Measurements from ENCODE around the gene GFPT2.

Gene GFPT2

DNA sequence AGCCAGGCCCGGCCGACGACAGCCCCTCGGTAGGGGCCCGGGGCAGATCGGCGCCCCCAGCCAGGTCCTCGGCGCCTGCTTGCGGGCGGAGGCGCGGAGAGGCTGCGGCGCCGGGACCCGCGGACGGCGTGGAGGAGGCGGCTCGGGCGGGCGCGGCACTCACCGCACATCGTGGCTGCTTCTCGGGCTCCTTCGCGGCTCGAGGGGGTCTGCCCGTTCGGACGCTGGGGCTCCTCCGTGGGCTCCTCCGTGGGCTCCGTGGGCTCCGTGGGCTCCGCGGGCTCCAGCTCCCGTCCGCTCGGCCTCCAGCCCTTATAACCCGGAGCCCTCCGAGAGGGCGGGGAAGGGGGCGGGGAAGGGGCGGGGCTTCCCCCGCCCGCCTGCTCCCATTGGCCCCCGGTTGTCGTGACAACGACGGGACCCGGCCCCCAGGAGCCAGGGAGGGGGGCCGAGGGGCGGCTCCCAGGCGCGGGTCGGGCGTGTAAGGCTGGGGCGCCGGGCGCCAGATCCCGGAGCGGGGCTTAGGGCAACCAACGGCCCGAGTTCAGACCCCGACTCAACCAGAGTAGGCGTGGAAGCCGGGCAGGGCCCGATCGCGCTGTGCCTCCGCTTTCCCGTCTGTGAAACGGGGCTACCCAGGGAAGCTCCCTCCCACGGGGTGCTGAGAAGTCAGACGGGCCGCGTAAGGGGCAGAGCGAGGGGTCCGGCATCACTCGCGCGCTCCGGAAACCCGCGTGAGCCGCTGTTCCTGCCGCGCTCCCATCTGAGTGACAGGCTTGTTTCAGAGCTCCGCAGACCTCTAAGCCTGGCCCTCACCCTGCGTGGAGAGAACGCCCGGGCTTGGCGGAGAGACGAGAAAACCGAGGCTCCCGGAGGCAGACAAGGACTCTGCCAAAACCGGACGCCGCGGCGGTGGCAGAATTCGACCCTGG lies at the start of gene GFPT2:
Gene GFPT2, minus strand, starts transcription at position 289 of the 932 bp plus-strand sequence. Its CDS starts 119 bp downstream, at position 170.
- peak; percentile 55 to 56 for DNase-seq (ENCODE audit: low read depth in 2 of 2)

DNA sequence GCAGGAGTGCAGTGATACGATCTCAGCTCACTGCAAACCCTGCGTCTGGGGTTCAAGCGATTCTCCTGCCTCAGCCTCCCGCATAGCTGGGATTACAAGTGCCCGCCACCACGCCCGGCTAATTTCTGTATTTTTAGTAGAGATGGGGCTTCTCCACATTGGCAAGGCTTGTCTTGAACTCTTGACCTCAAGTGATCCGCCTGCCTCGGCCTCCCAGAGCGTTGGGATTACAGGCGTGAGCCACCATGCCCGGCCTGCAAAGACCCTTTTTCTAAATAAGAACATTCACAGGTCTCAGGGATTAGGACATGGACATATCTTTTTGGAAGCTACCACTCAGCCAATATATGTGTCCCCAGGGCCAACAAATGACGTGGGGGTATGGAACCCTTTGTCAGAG lies 49.6 kb upstream of the GFPT2 start:
- no peak for DNase-seq (ENCODE audit: low read depth in 2 of 2)

DNA sequence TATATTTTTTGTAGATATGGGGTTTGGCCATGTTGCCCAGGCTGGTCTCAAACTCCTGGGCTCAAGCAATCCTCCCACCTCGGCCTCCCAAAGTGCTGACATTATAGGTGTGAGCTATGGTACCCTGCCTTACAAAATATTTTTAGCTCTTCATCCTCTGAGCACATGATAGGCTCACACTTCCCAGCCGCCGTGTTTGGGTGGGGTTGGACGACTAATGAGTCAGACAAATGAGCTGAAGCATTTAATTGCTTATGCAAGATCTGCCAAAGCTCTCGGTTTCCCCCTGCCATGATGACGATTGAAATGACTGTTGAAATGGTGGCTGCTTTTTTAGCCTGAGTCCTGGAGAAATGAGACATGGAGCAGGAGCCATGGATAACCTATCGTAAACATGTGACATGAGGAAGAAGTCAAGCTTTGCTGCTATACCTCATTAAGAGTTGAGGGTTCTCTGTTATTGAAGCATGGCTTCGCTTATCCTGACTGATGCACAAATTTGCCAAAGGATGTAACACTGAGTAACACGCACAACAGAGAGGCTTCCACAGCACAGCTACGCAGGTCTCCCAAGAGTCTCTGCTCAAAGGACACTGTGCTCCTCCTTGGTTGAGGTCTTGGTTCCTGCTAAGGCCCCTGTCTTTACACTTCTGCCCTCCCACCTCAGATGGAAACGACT lies 48.2 kb upstream of the GFPT2 start:
- no peak for DNase-seq (ENCODE audit: low read depth in 2 of 2)

- no peak for DNase-seq (ENCODE audit: low read depth in 2 of 2)
Measured at GRCh38 chr5:180400416-180400815, 47.3 kb upstream of the GFPT2 start.

GRCh38 chr5:180399401-180400215 lies 46.5 kb upstream of the GFPT2 start:
- no peak for DNase-seq (ENCODE audit: low read depth in 2 of 2)

DNA sequence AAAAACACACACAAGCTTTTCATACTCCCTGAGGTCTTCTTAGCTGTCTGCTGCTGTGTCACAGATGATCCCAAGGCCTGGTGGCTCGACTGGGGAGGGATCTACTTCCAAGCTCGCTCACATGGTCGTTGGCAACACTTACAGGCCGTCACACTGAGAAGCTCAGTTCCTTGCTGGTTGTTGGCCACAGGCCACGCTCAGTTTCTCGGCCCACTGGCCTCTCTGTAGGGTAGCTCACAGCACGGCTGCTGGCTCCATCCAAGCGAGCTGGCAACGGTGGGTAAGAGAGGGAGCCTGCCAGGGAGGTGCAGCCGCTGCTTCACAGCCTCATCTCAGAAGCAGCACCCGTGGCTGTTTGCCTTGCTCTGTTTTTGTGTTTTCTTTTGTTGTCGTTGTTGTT lies 43.8 kb upstream of the GFPT2 start:
- no peak for DNase-seq (ENCODE audit: low read depth in 2 of 2)

DNA sequence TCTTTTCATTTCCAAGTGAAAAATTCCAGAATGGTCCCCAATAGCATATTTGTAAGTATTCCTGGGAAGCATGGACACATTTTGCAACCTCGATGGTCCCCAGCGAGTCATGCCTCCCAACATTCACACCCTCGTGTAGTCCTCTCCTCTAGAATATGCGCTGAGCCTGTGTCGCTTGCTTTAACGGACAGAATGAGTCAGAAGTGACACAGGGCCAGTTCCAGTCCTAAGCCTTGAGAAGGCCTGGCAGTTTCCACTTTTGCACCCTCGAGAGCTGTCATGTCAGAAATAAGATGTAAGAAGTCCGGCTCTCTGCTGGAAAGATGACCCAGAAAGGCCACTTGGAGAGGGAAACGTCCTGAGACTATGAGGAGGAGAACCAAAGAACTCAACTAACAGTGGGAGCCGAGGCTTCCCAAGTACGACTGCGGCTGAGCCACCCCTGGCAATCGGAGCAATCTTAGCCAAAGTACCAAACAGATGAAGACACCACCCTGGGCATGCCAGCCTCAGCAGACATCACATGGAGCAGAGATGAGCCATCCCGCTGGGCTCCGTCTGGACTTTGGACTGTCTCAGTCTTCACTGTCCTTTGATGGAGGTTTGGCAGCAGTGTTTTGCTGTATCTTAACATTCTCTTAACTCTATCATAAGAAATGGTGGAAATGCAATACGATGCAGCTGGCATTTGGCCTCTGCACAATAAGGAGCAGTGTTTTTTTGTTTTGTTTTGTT lies 42.6 kb upstream of the GFPT2 start:
- no peak for DNase-seq (ENCODE audit: low read depth in 2 of 2)

DNA sequence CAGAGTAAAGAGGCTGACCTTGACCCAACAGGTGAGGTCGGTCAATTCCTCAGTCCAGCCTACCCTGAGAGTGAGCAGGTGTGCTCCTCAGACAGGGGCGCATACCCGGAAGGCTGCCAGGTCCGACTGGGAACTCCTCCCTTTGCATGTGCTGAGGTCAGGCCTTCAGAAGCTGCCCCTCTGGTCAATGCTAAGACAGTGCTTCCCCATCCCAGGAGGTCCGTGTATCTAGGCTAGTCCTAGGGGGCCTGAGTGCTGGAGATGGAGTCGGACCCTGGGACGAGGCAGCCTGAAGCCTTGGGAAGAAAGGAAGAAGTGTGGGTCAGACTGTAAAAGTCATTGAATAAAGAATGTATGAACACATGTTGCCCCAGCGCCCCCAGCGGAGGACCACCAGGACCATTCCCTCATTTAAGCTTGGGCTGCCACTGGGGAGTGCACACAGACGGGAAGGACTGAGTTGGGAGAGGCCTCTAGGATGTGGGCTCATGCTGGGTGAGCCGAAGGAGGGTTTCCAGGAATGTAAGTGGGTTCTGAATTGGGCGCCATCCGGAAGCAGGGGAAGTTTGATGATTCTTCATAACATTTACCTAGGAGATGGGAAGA lies 41.0 kb upstream of the GFPT2 start:
- no peak for DNase-seq (ENCODE audit: low read depth in 2 of 2)

- no peak for DNase-seq (ENCODE audit: low read depth in 2 of 2)
Measured at GRCh38 chr5:180391276-180391675, 38.1 kb upstream of the GFPT2 start.

GRCh38 chr5:180390441-180391190 lies 37.5 kb upstream of the GFPT2 start:
- DNase-seq (ENCODE audit: low read depth in 2 of 2): no peak

GRCh38 chr5:180389252-180390101 lies 36.3 kb upstream of the GFPT2 start:
- DNase-seq (ENCODE audit: low read depth in 2 of 2): no peak

DNA sequence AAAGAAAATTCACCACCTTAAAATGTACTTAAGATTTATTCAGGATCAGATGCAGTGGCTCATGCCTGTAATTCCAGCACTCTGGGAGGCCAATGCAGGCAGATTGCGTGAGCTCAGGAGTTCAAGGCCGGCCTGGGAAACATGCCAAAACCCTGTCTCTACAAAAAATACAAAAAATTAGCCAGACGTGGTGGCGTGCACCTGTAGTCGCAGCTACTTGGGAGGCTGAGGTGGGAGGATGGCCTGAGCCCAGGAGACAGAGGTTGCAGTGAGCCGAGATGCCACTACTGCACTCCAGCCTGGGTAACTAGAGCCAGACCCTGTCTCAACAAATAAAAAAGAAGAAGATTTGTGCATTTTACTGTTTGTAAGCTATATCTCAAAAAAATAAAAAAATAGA lies 34.7 kb upstream of the GFPT2 start:
- DNase-seq (ENCODE audit: low read depth in 2 of 2): no peak

- DNase-seq (ENCODE audit: low read depth in 2 of 2): no peak
Measured at GRCh38 chr5:180382926-180383325, 29.8 kb upstream of the GFPT2 start.

DNA sequence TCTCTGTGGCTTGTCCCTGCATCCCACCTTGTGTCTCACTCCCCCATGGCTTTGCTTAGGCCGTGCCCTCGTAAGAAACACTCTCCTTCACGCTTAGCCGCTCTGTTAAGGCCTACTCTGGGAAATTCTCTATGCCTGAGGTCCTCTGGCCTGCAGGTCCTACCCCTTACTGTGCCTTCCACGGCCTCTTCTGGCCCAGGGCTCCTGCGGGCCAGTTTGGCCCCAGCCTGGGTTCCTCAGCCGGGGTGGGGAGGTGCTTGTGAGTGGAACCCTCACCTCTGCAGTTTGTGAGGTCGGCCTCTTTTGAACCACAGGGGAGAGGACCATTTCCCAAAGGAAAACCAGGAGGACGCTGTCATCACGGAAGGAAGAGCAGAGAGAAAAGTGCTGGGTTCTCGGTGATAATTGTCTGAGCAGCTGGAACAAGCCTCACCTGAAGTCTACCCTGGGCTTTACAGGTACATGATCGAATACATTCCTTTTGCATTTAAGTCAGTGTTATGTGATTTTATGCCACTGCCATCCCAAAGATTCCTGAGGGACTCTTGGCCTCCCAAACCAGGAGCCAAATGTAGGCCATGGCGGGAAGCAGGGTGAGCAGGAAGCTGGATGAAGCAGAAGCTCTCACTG lies 28.8 kb upstream of the GFPT2 start:
- DNase-seq (ENCODE audit: low read depth in 2 of 2): no peak

GRCh38 chr5:180381428-180381827 lies 28.3 kb upstream of the GFPT2 start:
- no peak for DNase-seq (ENCODE audit: low read depth in 2 of 2)

GRCh38 chr5:180380856-180381255 lies 27.7 kb upstream of the GFPT2 start:
- no peak for DNase-seq (ENCODE audit: low read depth in 2 of 2)

DNA sequence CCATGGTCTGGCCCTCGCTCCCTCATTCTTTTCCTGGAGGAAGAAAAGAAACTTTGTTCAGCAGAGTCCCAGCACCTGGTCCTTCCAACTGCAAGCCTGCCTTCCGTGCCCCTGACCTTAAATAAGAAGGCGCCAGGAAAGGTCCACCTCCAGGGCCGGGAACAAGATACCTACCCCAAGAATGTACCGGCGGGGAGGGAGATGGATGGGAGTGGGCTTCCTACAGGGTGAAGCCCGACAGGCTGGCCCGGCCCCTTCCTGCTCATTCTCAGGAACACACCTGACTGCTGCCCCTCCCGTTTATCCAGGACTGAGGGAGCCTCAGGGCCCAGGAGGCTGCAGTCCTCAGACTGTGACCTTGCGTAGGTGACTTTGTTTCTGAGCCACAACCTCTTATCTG lies 27.3 kb upstream of the GFPT2 start:
- no peak for DNase-seq (ENCODE audit: low read depth in 2 of 2)

GRCh38 chr5:180379355-180380070 lies 26.4 kb upstream of the GFPT2 start:
- no peak for DNase-seq (ENCODE audit: low read depth in 2 of 2)

Measured in activated CD8-positive, alpha-beta memory T cell treated with anti-CD3 and anti-CD28 coated beads for 4 hours (primary cell).